Fibroblast of villous mesenchyme (primary cell): ENCODE results near the gene RIPOR3. TPM values are rescaled to one million over a fixed set of nuclear protein-coding genes. Genes with fewer than 3 reads are reported as not detected.
A peak's percentile ranks its signal among the peaks of the same experiment; 100 is the strongest.
"Not testable (repeated sequence)": the region's sequence is repeated elsewhere in the genome, so short reads cannot be mapped to it uniquely, and the experiment has no call there.

ENCODE experiments used
- DNase-seq: peaks from one replicate; pipeline ENCODE4 v3.0.0-alpha.2; 2010; ENCODE audit warnings: low read depth
- H3K4me3 ChIP-seq: 2 replicates; pipeline ENCODE4 v1.5.1; 2011; ENCODE audit warnings: low read depth, mild to moderate bottlenecking, low read length
- total RNA-seq: library from RNA; depleted of rRNA; stranded (reverse); fragments of >200 nt; gene quantifications from 2 replicates; pipeline ENCODE4 v1.2.3, GENCODE V29; 2012
- TF ChIP-seq, protein P1 (sequence below): IDR thresholded peaks from 2 replicates; pipeline ENCODE4 v1.5.1; 2012; ENCODE audit warnings: low read depth, mild to moderate bottlenecking, low read length; ENCODE audit not compliant: insufficient read depth

RIPOR3 gene
- total RNA-seq, 1 donor, result 28.1 TPM

DNA sequence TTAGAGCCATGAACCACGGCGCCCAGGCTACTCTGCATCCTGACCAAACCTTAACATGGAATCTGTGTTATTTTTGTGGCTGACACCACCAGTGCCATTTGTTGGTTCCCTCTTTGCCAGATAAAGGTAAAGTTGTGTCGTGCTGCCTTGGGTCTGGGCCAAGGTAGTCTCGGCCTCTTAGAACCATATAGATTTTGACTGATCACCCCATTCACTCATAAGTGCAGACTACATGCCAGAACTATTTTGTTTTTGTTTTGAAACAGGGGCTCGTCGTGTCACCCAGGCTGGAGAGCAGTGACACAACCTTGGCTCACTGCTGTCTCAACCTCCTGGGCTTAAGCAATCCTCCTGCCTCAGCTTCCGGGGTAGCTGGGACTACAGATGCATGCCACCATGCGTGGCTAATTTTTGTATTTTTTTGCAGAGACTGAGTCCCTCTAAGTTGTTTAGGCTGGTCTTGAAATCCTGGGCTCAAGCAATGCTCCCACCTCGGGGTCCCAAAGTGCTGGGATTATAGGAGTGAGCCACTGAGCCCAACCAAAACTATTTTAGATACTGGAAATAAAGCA, 19.2 kb upstream of the RIPOR3 start:
- peak; percentile 65 for DNase-seq
- H3K4me3 ChIP-seq, result no peak overlapping the region
- TF ChIP-seq, protein P1, sequence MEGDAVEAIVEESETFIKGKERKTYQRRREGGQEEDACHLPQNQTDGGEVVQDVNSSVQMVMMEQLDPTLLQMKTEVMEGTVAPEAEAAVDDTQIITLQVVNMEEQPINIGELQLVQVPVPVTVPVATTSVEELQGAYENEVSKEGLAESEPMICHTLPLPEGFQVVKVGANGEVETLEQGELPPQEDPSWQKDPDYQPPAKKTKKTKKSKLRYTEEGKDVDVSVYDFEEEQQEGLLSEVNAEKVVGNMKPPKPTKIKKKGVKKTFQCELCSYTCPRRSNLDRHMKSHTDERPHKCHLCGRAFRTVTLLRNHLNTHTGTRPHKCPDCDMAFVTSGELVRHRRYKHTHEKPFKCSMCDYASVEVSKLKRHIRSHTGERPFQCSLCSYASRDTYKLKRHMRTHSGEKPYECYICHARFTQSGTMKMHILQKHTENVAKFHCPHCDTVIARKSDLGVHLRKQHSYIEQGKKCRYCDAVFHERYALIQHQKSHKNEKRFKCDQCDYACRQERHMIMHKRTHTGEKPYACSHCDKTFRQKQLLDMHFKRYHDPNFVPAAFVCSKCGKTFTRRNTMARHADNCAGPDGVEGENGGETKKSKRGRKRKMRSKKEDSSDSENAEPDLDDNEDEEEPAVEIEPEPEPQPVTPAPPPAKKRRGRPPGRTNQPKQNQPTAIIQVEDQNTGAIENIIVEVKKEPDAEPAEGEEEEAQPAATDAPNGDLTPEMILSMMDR, result no peak

DNA sequence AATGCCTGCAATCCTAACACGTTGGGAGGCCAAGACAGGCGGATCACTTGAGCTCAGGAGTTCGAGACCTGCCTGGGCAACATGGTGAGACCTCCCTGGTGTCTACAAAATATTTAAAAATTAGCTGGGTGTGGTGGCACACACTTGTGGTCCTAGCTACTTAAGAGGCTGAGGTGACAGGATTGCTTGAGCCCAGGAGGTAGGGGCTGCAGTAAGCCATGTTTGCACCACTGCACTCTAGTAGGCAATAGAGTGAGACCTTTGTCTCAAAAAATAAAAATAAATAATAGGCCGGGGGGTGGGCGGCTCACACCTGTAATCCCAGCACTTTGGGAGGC, 18.3 kb upstream of the RIPOR3 start:
- no peak for DNase-seq
- TF ChIP-seq, protein P1, result no peak
- H3K4me3 ChIP-seq, result no peak overlapping the region

DNA sequence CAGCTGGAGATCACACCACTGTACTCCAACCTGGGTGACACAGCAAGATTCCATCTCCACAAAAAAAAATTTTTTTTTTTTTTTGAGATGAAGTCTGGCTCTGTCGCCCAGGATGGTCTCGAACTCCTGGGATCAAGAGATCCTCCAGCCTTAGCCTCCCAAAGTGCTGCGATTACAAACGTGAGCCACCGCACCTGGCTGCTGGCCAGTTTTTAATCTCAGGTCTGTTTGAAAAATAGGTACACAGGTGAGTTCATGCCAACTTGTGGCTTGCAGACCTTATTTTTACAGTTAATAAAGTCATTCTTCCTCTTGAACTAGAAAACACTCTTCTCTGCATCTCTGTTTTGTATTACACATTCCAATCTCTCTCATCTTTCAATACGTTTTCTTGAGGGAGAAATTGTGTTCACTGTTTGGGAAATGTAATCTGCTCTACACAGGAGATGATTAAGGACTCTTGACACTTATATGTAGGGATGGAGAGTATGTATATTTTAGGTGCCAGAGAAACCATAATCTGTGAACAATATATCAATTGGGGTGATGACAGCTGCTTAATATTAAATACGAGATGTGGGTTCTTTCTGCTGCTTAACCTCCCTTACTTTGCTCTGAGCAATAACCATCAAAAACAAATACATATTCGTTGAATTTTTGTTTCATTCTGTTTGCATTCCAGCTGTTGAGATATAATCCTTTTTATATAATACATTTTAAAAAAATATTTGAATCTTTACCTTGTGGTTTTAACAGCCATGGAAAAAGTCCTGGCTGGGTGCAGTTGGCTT, 17.7 kb upstream of the RIPOR3 start:
- peak; percentile 83 for DNase-seq
- H3K4me3 ChIP-seq, result no peak overlapping the region

DNA sequence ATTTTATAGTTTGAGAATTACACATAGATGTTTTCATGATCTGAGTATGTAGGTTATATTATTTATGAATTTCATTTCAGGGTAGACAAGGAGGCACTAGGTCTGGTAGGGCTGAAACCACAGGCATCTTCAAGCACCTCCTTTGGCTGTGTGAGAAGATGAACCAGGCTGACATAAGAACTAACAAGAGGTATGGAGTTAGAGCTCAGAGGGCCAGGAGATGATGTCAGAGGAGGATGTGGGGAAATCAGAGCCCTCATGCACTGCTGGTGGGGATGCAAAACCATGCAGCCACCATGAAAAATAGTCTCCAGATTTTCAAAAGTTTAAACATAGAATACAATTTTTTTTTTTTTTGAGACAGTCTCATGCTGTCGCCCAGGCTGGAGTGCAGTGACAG, 13.6 kb upstream of the RIPOR3 start:
- H3K4me3 ChIP-seq, result no peak overlapping the region

More for the DNA sequence above, 17.7 kb upstream of the RIPOR3 start:
- TF ChIP-seq, protein P1, result no peak

DNA sequence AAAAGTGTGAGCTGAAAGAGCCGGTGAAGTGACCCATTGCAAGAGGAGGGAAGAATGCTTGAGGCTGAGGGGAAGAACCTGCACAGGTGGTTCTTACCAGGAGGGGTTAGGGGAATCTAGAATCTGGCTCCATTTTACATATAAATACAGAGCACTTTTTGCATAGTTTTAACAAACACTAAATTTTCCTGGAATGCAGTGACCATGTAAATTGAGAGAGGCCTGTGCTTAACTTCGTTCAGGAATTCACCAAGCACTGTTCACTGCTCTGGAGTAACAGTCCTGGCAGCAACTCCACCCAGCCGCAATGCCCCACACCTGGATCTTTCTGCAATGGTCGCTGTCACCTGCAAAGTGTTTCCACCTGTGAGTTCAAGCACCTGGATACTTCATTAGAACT, 13.2 kb upstream of the RIPOR3 start:
- TF ChIP-seq, protein P1, result no peak
- no peak overlapping the region for H3K4me3 ChIP-seq
- no peak for DNase-seq

More for the DNA sequence above, 13.6 kb upstream of the RIPOR3 start:
- TF ChIP-seq, protein P1, result no peak
- DNase-seq, result peak; percentile 57

DNA sequence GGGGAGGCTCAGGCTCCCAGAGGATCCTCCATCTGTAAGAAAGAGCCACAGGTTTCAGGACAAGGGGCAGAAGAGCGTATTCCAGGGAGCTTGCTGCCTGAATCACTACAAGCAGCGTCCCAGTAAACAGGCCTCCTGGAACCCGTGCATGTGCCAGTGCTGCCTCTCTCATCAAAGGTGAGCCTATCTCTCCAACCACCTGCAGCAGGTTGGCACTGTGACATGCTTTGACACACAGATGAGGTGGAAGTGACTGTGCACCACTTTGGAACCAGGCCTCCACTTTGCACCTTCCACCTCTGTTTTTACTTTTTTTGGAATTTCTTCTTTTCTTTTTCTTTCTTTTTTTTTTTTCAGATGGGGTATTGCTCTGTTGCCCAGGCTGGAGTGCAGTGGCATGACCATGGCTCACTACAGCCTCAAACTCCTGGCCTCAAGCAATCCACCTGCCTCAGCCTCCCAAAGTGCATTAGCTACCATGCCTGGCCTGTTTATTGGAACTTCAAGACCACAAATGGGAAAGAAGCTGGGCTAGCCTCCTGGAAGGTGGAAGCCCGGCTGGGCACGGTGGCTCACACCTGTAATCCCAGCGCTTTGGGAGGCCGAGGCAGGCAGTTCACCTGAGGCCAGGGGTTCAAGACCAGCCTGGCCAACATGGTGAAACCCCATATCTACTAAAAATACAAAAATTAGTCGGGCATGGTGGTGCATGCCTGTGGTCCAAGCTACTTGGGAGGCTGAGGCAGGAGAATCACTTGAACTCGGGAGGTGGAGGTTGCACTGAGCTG, 12.5 kb upstream of the RIPOR3 start:
- H3K4me3 ChIP-seq, DNase-seq: not testable (repeated sequence)
